ENCODE data around the gene INPP5A.

Gene INPP5A

GRCh38 chr10:132739225-132739613 is 201.6 kb downstream of the INPP5A start:
- H3K4me3 ChIP-seq (ENCODE audit: low read length, poor library complexity, severe bottlenecking): no peak overlapping the region
- no peaks in the 10 kb centered on the region for H3K9me3 ChIP-seq (ENCODE audit: insufficient read depth, low read depth, low read length)
- H3K4me1 ChIP-seq (ENCODE audit: insufficient read depth, low read length, poor library complexity, severe bottlenecking): no peaks in the 10 kb centered on the region
- H3K79me2 ChIP-seq (ENCODE audit: insufficient read depth, low read length): no peaks in the 10 kb centered on the region
- no peaks in the 10 kb centered on the region for H3K27me3 ChIP-seq (ENCODE audit: insufficient read depth, low read length, poor library complexity, severe bottlenecking)
- H3K9ac ChIP-seq (ENCODE audit: low read depth, low read length, poor library complexity, severe bottlenecking): no peak overlapping the region
- no peak overlapping the region for H3K4me2 ChIP-seq (ENCODE audit: low read depth, low read length, poor library complexity, severe bottlenecking)
- no peak overlapping the region for H2AFZ ChIP-seq (ENCODE audit: low read length)
- H3K9me2 ChIP-seq (replicated peaks; ENCODE audit: low read depth, low read length): no peaks in the 10 kb centered on the region
- TF ChIP-seq, protein P1, sequence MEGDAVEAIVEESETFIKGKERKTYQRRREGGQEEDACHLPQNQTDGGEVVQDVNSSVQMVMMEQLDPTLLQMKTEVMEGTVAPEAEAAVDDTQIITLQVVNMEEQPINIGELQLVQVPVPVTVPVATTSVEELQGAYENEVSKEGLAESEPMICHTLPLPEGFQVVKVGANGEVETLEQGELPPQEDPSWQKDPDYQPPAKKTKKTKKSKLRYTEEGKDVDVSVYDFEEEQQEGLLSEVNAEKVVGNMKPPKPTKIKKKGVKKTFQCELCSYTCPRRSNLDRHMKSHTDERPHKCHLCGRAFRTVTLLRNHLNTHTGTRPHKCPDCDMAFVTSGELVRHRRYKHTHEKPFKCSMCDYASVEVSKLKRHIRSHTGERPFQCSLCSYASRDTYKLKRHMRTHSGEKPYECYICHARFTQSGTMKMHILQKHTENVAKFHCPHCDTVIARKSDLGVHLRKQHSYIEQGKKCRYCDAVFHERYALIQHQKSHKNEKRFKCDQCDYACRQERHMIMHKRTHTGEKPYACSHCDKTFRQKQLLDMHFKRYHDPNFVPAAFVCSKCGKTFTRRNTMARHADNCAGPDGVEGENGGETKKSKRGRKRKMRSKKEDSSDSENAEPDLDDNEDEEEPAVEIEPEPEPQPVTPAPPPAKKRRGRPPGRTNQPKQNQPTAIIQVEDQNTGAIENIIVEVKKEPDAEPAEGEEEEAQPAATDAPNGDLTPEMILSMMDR (conservative IDR thresholded peaks at IDR 0.05; ENCODE audit: low read length): no peak
- no peak for TF ChIP-seq EZH2phosphoT487 (IDR thresholded peaks at IDR 0.05; ENCODE audit: borderline replicate concordance)
- peaks cover 5% of the 10 kb centered on the region; the same call in 1 of the 2 replicates for H3K36me3 ChIP-seq (ENCODE audit: insufficient read depth, low read length)
- H3F3A ChIP-seq (ENCODE audit: low read depth): no peaks in the 10 kb centered on the region
- H4K20me1 ChIP-seq (ENCODE audit: insufficient read depth, low read length, poor library complexity, severe bottlenecking): no peaks in the 10 kb centered on the region

DNA sequence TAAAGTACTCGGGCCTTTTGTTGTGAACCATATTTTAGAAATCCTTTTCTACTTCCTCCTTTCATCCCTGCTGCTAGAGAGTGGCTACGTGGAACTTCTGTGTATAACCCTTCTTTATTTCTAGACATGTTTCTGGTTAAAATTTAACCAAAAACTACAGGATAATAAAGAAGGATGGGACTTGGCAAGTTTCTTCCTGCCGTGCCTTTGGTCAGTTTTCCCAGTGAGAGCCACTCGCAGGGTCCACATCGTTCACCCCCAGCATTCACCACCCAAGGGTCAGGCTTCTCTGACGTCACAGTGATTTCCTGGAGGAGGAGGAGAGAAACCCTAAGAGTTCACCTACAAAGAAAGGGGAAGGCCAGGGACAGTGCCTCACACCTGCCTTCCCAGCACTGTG is 203.0 kb downstream of the INPP5A start:
- Histone ChIP-seq H3K4me1 (ENCODE audit: insufficient read depth, low read length, poor library complexity, severe bottlenecking) (no peaks in the 10 kb centered on the region), H3K9me2 (replicated peaks; ENCODE audit: low read depth, low read length) (no peaks in the 10 kb centered on the region), H3K27me3 (ENCODE audit: insufficient read depth, low read length, poor library complexity, severe bottlenecking) (no peaks in the 10 kb centered on the region), H3K36me3 (ENCODE audit: insufficient read depth, low read length) (peaks cover 3% of the 10 kb centered on the region; the same call in 1 of the 2 replicates), H3K9me3 (ENCODE audit: insufficient read depth, low read depth, low read length) (no peaks in the 10 kb centered on the region), H3K9ac (ENCODE audit: low read depth, low read length, poor library complexity, severe bottlenecking) (no peak overlapping the region), H3F3A (ENCODE audit: low read depth) (no peaks in the 10 kb centered on the region), H3K4me3 (ENCODE audit: low read length, poor library complexity, severe bottlenecking) (no peak overlapping the region), H3K79me2 (ENCODE audit: insufficient read depth, low read length) (no peaks in the 10 kb centered on the region), H4K20me1 (ENCODE audit: insufficient read depth, low read length, poor library complexity, severe bottlenecking) (no peaks in the 10 kb centered on the region), H2AFZ (ENCODE audit: low read length) (no peak overlapping the region), H3K4me2 (ENCODE audit: low read depth, low read length, poor library complexity, severe bottlenecking) (no peak overlapping the region)
- TF ChIP-seq, protein P1 (conservative IDR thresholded peaks at IDR 0.05; ENCODE audit: low read length): no peak
- TF ChIP-seq EZH2phosphoT487 (IDR thresholded peaks at IDR 0.05; ENCODE audit: borderline replicate concordance): no peak

DNA sequence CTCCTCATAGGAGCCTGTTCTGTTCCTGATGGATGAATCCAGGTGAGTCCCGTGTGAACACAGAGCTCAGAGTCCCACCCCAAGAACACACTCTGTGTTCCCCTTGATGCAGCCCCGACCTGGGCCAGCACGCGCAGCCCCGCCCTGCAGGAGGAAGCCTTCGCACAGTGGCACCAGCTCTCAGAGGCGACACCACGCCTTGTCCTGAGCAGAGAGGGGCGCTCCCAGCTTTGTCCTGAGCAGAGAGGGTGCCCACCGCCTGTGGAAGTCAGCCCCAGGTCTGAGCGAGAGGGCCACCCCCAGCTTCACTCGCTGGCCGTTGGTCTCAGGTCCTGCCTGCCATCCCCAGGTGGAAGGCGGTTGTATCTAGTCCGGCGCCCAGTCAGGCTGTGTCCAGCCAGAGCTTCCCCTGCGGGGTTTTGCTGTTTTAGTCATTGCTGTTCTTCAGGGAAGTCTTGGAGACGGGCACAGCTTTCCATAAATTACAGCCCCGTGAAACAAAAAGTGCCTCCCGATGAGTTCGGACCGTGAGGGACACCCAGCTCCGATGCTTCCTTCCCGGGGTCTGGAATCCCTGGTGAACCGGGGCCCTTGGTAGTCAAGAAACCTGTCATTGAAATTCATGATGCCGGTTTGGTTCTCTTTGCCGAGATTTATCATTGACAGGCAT is 204.7 kb downstream of the INPP5A start:
- Histone ChIP-seq H3K79me2 (ENCODE audit: insufficient read depth, low read length) (no peaks in the 10 kb centered on the region), H4K20me1 (ENCODE audit: insufficient read depth, low read length, poor library complexity, severe bottlenecking) (no peaks in the 10 kb centered on the region), H3K9me2 (replicated peaks; ENCODE audit: low read depth, low read length) (no peaks in the 10 kb centered on the region), H3K36me3 (ENCODE audit: insufficient read depth, low read length) (peaks cover 3% of the 10 kb centered on the region; the same call in 1 of the 2 replicates), H3K9ac (ENCODE audit: low read depth, low read length, poor library complexity, severe bottlenecking) (no peak overlapping the region), H3K4me2 (ENCODE audit: low read depth, low read length, poor library complexity, severe bottlenecking) (no peak overlapping the region), H3K9me3 (ENCODE audit: insufficient read depth, low read depth, low read length) (no peaks in the 10 kb centered on the region), H2AFZ (ENCODE audit: low read length) (no peak overlapping the region), H3F3A (ENCODE audit: low read depth) (no peaks in the 10 kb centered on the region), H3K4me1 (ENCODE audit: insufficient read depth, low read length, poor library complexity, severe bottlenecking) (no peaks in the 10 kb centered on the region), H3K4me3 (ENCODE audit: low read length, poor library complexity, severe bottlenecking) (no peak overlapping the region), H3K27me3 (ENCODE audit: insufficient read depth, low read length, poor library complexity, severe bottlenecking) (no peaks in the 10 kb centered on the region)
- no peak for TF ChIP-seq EZH2phosphoT487 (IDR thresholded peaks at IDR 0.05; ENCODE audit: borderline replicate concordance)
- TF ChIP-seq, protein P1 (conservative IDR thresholded peaks at IDR 0.05; ENCODE audit: low read length): no peak

Data from Loucy (cell line).